ENCODE data around the gene HSD3B2. TPM values are rescaled to one million over a fixed set of nuclear protein-coding genes. Genes with fewer than 3 reads are reported as not detected.
"Not testable (repeated sequence)": the region's sequence is repeated elsewhere in the genome, so short reads cannot be mapped to it uniquely, and the experiment has no call there.

HSD3B2 gene
- 3.0 TPM for polyA plus RNA-seq (ENCODE audit: insufficient read length)
- long read RNA-seq, donor 1, result 0 reads
- long read RNA-seq, donor 2, result 0 reads
- long read RNA-seq, donor 3, result 0 reads
- long read RNA-seq, donor 4, result 0 reads
- long read RNA-seq, donor 5, result 0 reads
- long read RNA-seq, donor 6, result 0 reads
- long read RNA-seq, donor 7, result 0 reads
- long read RNA-seq, donor 8, result 0 reads

DNA sequence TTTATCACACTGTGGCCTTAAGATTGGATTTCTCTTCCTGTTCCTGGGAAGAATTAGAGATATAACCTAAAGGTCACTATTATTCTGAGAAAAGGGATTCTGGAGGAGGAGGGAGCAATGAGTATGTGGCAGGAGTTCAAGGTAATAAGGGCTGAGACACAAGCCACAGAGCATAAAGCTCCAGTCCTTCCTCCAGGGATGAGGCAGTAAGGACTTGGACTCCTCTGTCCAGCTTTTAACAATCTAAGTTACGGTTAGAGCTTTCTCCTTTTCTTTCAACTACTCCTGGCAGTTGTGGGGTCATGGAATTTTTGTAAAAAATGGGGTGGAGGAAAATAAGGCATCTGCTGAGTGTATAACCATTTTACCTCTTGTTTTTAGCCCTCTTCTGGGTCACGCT lies at the start of gene HSD3B2:
HSD3B2 (plus strand) TSS at position 201 of the 400 bp plus-strand sequence. CDS start 270 bp downstream, outside the sequence.
- no peak for DNase-seq

GRCh38 chr1:119366424-119366823 lies 48.5 kb upstream of the HSD3B2 start:
- DNase-seq, result no peak

DNA sequence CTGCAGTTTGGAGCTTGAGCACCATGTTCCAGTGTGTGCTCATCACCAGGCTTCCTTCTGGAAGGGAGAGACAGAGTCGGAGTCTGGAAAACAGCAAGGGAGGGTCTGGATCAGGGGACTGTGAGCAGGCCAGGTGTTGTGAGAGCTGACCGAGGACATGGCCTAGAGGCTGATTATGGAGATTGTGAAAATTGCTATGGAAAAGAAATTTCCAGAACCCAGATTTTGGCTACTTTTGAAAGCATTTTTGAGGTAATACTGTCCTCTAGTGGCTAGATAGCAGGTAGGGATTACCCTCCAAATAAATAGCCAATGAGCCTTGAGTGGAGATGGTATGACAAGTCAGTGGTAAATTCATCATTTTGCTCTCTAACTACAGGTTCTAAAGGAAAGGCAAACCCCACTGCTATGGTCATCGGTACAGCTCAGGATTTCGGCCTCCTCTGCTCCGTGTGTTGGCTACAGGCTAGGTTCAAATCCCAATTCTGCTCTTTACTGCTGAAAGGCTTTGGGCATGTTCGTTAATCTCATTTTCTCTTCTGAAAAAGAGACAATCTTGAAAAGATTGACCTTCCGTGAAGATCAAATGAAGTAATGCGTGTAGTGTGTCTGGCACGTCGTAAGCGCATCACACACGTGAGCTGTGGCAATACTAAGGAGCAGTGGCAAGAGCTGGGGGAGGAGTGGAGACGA lies 47.4 kb upstream of the HSD3B2 start:
- DNase-seq, result peak; percentile 32

DNA sequence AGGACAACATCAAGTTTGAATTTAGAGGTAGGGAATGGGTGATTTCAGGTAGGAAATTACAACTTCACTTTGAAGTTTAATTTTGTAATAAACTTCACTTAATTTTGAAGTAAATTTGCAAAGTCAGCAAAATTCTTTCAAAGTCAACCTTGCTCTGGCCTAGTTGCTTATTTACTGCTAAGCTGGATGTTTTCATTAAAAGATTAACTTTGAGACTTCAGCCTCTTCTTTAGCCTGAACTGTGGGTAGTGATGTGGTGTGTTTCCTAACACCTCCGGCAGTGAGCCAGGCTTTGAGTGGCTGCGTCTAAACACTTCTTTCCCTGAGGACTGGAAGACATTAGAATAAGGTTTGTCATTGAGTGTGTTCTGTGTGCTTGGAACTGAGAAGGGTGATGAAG lies 46.4 kb upstream of the HSD3B2 start, which contains the start of gene HAO2:
HAO2 (plus strand) TSS at position 232 of the 400 bp plus-strand sequence. CDS start 12,301 bp downstream, outside the sequence.
- DNase-seq, result no peak

DNA sequence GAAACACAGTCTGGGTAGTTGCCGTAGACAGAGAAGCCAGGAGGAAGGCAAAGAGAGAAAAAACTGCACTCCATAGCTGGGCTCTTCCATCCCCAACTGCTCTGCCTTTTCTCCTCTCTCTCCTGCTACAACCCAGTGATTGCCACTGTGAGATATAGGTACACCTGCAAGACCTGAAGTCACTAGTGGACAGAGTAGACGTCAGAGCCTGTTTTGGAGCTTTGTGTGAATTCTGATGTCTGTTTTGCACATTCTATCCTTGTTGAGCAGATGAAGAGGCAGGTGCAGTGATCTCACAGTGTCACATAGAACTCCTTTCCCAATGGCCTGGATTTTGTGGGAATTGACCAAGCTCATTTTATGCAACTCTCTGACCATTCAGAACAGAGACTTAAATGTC lies 44.2 kb upstream of the HSD3B2 start:
- DNase-seq, result no peak

DNA sequence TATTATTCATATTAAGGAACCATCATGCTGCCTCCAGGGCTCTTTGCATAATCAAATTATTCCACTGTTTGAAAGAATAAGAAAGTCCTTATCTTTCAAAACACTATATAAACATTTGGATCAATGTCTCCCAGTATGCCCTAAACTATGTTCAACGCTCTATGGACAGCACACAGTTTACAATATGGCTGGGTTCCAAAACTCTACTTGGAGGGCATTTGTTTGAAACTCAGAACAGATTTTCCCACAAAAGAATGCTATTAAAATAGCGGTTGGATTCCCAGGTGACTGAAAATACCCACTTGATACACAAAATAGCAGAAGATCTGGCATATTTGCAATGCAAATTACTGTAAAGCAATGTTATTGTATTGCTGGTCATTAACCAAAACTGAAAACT lies 43.1 kb upstream of the HSD3B2 start:
- DNase-seq, result no peak

GRCh38 chr1:119372503-119373086 lies 42.4 kb upstream of the HSD3B2 start:
- DNase-seq, result peak; percentile 68

GRCh38 chr1:119373465-119373864 lies 41.5 kb upstream of the HSD3B2 start:
- DNase-seq, result no peak

- no peak for DNase-seq
These were observed 40.6 kb upstream of the HSD3B2 start for GRCh38 chr1:119374208-119374874.

DNA sequence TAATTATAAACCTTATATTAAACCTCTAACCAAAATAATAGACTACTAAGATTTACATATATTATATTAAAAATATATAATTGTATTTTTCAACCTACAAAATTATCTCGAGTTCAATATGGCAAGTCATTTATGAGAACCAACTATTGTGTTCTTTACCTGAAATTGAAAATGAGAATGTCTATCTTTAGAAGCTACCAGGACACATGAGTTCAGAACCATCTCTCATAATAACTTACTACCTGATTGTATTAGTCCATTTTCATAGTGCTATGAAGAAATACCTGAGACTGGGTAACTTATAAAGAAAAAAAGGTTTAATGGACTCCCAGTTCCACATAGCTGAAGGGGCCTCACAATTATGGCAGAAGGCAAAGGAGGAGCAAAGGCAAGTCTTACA lies 39.6 kb upstream of the HSD3B2 start:
- no peak for DNase-seq

DNA sequence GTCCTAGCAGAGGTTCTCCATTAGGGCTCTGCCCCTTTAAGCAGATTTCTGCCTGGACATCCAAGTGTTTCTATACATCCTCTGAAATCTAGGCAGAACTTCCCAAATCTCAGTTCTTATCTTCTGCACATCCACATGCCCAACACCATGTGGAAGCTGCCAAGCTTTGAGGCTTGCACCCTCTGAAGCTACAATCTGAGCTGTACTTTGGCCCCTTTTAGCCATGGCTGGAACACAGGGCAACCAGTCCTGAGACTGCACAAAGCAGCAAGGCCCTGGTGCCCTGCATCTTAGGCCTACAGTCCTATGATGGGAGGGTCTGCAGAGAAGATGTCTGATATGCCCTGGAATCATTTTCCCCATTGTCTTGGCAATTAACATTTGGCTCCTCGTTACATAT lies 38.4 kb upstream of the HSD3B2 start:
- DNase-seq, result no peak

- DNase-seq, result not testable (repeated sequence)
These were observed 37.4 kb upstream of the HSD3B2 start for GRCh38 chr1:119377594-119377993.

DNA sequence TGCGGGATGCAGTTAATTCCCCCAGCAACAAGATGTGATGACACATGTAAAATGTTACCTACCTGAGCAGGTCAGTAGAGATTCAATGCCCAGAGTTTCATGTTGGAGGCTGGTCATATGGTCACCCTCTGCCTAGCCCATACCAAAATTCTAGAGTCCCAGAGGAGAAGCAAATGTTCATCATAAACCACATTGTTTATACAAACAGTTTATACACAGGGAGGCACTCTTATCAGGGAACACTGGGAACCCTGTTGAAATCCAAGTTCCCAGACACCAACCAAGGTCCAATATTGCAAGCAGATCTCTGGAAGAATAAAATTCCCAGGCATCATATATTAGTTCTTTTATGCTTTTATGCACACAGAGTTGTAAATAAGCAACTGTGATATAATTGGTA lies 35.8 kb upstream of the HSD3B2 start:
- DNase-seq, result no peak

DNA sequence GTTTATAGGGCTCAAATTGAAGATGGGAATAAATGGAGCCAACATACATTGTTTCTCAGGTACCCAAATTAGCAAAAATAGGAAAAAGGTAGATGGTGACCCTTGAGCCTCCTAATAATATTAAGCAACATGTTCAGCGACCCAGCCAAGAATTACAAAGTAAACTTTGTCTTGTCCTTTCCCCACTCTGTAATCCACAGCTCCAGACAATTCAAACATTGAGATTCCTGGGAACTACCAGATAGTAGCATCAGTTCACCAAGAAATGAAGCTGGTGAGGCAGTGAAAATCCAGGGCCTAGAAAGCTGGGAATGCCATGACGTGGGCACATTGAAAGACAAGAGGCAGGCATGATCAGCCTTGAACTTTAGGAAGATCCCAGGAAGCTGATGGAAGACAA lies 34.6 kb upstream of the HSD3B2 start:
- no peak for DNase-seq

GRCh38 chr1:119380983-119381662 lies 33.8 kb upstream of the HSD3B2 start:
- DNase-seq, result no peak

DNA sequence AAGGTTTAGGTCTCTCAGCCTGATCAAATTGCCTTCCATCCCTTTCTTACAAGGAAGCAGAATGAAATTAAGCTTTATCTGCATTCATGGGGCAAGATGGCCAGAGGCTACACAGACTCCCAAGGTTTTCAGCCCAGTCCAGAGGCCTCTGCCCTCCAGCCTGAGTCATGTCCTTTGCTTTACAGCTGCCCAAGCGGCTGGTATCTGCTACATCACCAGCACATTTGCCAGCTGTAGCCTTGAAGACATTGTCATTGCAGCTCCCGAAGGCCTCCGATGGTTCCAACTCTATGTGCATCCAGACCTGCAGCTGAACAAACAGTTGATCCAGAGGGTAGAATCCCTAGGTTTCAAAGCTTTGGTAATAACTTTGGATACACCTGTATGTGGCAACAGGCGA lies 30.4 kb upstream of the HSD3B2 start:
- no peak for DNase-seq

GRCh38 chr1:119385650-119386049 lies 29.3 kb upstream of the HSD3B2 start:
- no peak for DNase-seq

GRCh38 chr1:119387858-119388257 lies 27.1 kb upstream of the HSD3B2 start:
- DNase-seq, result no peak

GRCh38 chr1:119388450-119388849 lies 26.5 kb upstream of the HSD3B2 start:
- DNase-seq, result no peak

DNA sequence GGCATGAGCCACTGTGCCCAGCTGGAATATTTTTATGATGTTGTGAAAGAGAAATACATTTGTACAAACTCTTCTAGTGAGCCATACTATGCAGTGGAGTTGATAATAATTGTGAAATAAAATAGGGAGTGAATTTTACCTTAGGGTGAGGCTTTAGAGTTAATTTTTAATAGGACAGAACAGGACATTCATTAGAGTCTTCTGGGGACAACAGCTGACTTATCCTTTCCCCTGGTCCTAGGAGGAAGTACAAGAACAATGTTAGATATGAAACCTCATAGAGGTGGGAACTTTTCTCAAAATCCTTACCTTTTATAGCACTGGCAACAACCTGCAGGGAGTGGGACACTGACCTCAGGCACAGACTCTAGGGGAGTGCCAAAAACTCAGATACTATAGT lies 24.4 kb upstream of the HSD3B2 start:
- no peak for DNase-seq

DNA sequence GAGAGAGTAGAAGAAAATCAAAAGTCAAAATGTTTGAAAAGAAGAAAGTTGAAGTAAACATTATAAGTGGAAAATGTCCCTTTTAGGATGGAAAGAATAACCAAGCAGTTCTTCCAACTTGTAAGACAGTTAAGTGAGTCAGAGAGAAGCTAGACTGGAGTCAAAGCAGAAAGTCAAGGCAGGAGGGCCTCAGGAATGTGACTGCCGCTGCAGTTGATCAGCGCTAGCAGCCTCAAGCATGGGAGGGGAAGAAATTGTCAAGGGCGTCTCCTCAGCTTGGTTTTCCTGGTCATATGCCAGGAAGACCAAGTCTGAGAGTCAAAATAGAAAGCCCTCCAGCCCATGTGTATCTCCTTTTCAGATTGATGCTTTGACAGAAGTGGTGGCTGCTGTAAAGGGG lies 23.2 kb upstream of the HSD3B2 start:
- DNase-seq, result no peak

DNA sequence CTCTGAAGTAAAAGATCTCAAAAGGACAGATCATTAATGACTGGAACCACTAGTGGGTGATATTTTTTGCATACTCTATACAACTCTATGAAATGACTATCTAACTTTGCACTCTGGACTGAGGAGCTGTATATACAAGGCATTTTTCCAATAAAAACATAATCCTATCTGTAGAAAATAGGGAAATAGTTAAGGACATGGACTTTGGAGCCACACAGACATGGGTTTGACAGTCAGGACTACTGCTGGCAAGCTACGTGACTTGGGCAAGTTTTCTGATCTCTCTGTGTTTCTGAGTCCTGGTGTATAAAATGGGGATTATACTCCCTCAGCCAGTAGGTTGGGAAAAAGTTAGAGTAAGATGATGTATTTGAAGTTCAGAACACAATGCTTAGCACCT lies 20.9 kb upstream of the HSD3B2 start:
- no peak for DNase-seq

DNA sequence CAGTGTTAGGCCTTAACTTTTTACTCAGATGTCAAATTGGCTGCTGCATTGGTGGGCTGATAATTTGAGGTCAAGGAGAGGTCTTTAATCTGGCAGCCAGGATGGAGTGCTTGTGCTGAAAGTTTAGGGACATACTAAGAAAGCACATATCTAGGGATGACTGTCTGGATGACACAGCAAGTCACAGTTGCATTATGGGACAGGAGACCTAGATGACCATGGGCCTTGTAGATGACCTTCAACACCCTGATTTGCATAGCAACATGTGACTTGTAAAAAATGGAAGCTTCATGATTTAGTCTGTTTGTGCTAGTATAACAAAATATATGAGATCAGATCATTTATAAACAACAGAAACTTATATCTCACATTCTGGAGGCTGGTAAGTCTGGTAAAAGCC lies 18.0 kb upstream of the HSD3B2 start:
- no peak for DNase-seq

All from left kidney (tissue), 8 donors.